Suprapubic skin (tissue), 4 donors: ENCODE results near the gene ANKRD28. TPM values are rescaled to one million over a fixed set of nuclear protein-coding genes. Genes with fewer than 3 reads are reported as not detected.

Source experiments
- DNase-seq, 2 donors: peaks; one replicate each; pipeline ENCODE4 v3.0.0-alpha.2; 2019; ENCODE audit warnings: low spot score in 2 of 2
- H3K27ac ChIP-seq: fragments of 200-600 bp; sonication (generic); one replicate; pipeline ENCODE4 v1.5.1; 2019
- H3K27me3 ChIP-seq: fragments of 200-600 bp; sonication (generic); one replicate; pipeline ENCODE4 v1.5.1; 2019
- H3K36me3 ChIP-seq: fragments of 200-600 bp; sonication (generic); one replicate; pipeline ENCODE4 v1.5.1; 2019
- H3K4me1 ChIP-seq: fragments of 200-600 bp; sonication (generic); one replicate; pipeline ENCODE4 v1.5.1; 2019
- H3K4me3 ChIP-seq: fragments of 200-600 bp; sonication (generic); one replicate; pipeline ENCODE4 v1.5.1; 2019; ENCODE audit warnings: mild to moderate bottlenecking
- H3K9me3 ChIP-seq: fragments of 200-600 bp; sonication (generic); one replicate; pipeline ENCODE4 v1.5.1; 2019
- CTCF ChIP-seq, 2 donors: fragments of 200-600 bp in 1 of 2; fragments of 450-650 bp in 1 of 2; sonication (generic) in 1 of 2; IDR thresholded peaks; one replicate each; pipeline ENCODE4 v1.5.1; 2016 to 2019; ENCODE audit warnings: antibody characterized with exemption in 2 of 2, mild to moderate bottlenecking in 1 of 2, moderate library complexity in 1 of 2
- EP300 ChIP-seq: sonication (generic); formaldehyde crosslinking; IDR thresholded peaks from one replicate; pipeline ENCODE4 v1.6.1; 2017; ENCODE audit warnings: antibody characterized with exemption
- POLR2A ChIP-seq, 2 donors: fragments of 450-650 bp; IDR thresholded peaks; one replicate each; pipeline ENCODE4 v1.6.1; 2017; ENCODE audit warnings: antibody characterized with exemption in 2 of 2, mild to moderate bottlenecking in 2 of 2, moderate library complexity in 2 of 2
- POLR2AphosphoS5 ChIP-seq, 3 donors: sonication (generic); formaldehyde crosslinking; IDR thresholded peaks; one replicate each; pipeline ENCODE4 v1.6.1; 2017; ENCODE audit warnings: antibody characterized with exemption in 3 of 3
- WGBS: methylation state at CpG from one replicate; pipeline ENCODE4 v1.1.5; 2018; 5-methylcytosine and 5-hydroxymethylcytosine counted together
- total RNA-seq, 4 donors: library from RNA; depleted of rRNA; stranded (reverse); fragments of >200 nt; gene quantifications; one replicate each; pipeline ENCODE4 v1.1.0, GENCODE V29; 2016

Gene ANKRD28
- total RNA-seq, 4 donors from 2014 or later = 24.4 to 62.3 (median 48.3) TPM

DNA sequence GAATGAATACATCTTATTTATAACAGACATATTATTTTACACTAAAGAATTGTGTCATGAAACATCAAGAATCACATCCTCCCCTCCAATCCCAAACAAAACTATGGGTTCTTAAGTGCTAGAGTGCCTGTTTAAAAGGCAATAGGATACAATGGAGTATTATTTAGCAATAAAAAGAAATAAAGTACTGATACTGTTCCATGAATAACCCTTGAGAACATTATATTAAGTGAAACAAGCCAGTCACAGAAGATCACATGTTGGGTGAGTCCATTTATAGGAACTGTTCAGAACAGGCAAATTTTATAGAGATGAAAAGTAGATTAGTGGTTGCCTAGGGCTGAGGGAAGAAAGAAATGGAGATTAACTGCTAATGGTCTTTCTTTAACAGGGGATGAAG, 86.5 kb downstream of the ANKRD28 start:
- Histone ChIP-seq H3K36me3 (peaks cover 51% of the 10 kb centered on the region), H3K4me1 (no peaks in the 10 kb centered on the region), H3K27me3 (no peaks in the 10 kb centered on the region), H3K9me3 (no peaks in the 10 kb centered on the region), H3K27ac (no peak overlapping the region), H3K4me3 (no peak overlapping the region)
- DNase-seq = no peak
- TF ChIP-seq POLR2AphosphoS5 (IDR thresholded peaks at IDR 0.05) (no peak), EP300 (no peak), CTCF (IDR thresholded peaks at IDR 0.05) (no peak), POLR2A (IDR thresholded peaks at IDR 0.05) (no peak)

GRCh38 chr3:15708882-15709677, 88.7 kb downstream of the ANKRD28 start:
- Histone ChIP-seq H3K4me3 (no peak overlapping the region), H3K27me3 (no peaks in the 10 kb centered on the region), H3K36me3 (peaks cover 60% of the 10 kb centered on the region), H3K9me3 (no peaks in the 10 kb centered on the region), H3K27ac (no peak overlapping the region), H3K4me1 (no peaks in the 10 kb centered on the region)
- WGBS = 87% methylated on average over 1 of the region's 1 CpG
- DNase-seq = no peak
- TF ChIP-seq EP300 = no peak
- no peak for TF ChIP-seq POLR2AphosphoS5 (IDR thresholded peaks at IDR 0.05)
- TF ChIP-seq CTCF (IDR thresholded peaks at IDR 0.05) = no peak
- TF ChIP-seq POLR2A (IDR thresholded peaks at IDR 0.05) = no peak

GRCh38 chr3:15707779-15708178, 90.0 kb downstream of the ANKRD28 start:
- H3K9me3 ChIP-seq = no peaks in the 10 kb centered on the region
- H3K36me3 ChIP-seq = peaks cover 61% of the 10 kb centered on the region
- no peaks in the 10 kb centered on the region for H3K4me1 ChIP-seq
- TF ChIP-seq POLR2A (IDR thresholded peaks at IDR 0.05) = no peak
- TF ChIP-seq CTCF (IDR thresholded peaks at IDR 0.05) = no peak
- TF ChIP-seq EP300 = no peak
- TF ChIP-seq POLR2AphosphoS5 (IDR thresholded peaks at IDR 0.05) = no peak
- no peak for DNase-seq
- no peak overlapping the region for H3K27ac ChIP-seq
- no peak overlapping the region for H3K4me3 ChIP-seq
- WGBS = 94% methylated on average over 1 of the region's 1 CpG
- no peaks in the 10 kb centered on the region for H3K27me3 ChIP-seq

DNA sequence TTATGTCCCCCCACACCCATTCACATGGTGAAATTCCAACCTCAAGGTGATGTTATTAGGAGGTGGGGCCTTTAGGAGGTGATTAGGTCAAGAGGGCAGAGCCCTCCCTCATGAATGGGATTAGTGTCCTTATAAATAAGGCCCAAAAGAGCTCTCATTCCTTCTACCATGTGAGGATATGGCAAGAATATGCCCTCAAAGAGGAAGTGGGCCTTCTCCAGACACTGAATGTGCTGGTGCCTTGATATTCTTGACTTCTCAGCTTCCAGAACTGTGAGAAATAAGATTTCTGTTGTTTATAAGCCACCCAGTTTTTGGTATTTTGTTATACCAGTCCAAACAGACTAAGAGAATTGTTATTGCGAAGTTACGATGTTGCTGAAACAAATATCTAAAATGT, 94.4 kb downstream of the ANKRD28 start:
- H3K27me3 ChIP-seq = no peaks in the 10 kb centered on the region
- 97% methylated on average over 2 of the region's 2 CpGs for WGBS
- H3K27ac ChIP-seq = no peak overlapping the region
- H3K36me3 ChIP-seq = peaks cover 39% of the 10 kb centered on the region
- no peaks in the 10 kb centered on the region for H3K4me1 ChIP-seq
- TF ChIP-seq POLR2A (IDR thresholded peaks at IDR 0.05) = no peak
- no peak for TF ChIP-seq POLR2AphosphoS5 (IDR thresholded peaks at IDR 0.05)
- TF ChIP-seq EP300 = no peak
- no peak for TF ChIP-seq CTCF (IDR thresholded peaks at IDR 0.05)
- H3K9me3 ChIP-seq = no peaks in the 10 kb centered on the region
- H3K4me3 ChIP-seq = no peak overlapping the region
- no peak for DNase-seq

DNA sequence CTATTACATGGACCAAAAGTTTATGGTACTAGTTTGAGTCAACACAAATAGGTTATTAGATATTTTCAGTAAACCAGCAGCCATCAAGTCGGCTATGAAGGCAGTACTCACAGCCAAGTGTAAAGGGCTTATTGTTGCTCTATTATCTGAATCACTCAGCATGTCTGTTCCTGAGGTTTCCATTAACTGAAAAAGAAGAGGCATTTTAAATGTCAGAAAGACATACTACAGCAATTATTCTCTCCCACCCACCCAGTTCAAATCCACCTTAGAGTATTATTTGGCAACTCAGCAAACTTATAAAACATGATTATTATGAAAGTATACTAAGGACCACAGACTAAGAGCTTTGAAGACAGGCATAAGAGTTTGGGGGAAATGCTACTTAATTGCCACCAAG, 103.2 kb downstream of the ANKRD28 start:
- Histone ChIP-seq H3K9me3 (no peaks in the 10 kb centered on the region), H3K27ac (no peak overlapping the region), H3K27me3 (no peaks in the 10 kb centered on the region), H3K4me3 (no peak overlapping the region), H3K4me1 (no peaks in the 10 kb centered on the region), H3K36me3 (peaks cover 40% of the 10 kb centered on the region)
- TF ChIP-seq EP300 (no peak), POLR2AphosphoS5 (IDR thresholded peaks at IDR 0.05) (no peak), POLR2A (IDR thresholded peaks at IDR 0.05) (no peak), CTCF (IDR thresholded peaks at IDR 0.05) (no peak)
- no peak for DNase-seq
- WGBS = 75% methylated on average over 1 of the region's 1 CpG
